Stimulated activated CD4-positive, alpha-beta T cell treated with anti-CD3 and anti-CD28 coated beads, Interleukin-12 subunit alpha, Interleukin-12 subunit beta, amount 100 ng/mL, for 4 hours (primary cell): ENCODE data around the gene SLC16A2.

Experiments used
- DNase-seq: peaks from one replicate; pipeline ENCODE4 v3.0.0-alpha.2; 2020

Gene SLC16A2

GRCh38 chrX:74421036-74421739 is at the start of gene SLC16A2:
Gene SLC16A2 (plus strand): TSS chrX:74421493. CDS start chrX:74421638, 145 bp downstream.
- peak; percentile 8 for DNase-seq

- DNase-seq = no peak
Measured at GRCh38 chrX:74372272-74372671, 49.0 kb upstream of the SLC16A2 start.

DNA sequence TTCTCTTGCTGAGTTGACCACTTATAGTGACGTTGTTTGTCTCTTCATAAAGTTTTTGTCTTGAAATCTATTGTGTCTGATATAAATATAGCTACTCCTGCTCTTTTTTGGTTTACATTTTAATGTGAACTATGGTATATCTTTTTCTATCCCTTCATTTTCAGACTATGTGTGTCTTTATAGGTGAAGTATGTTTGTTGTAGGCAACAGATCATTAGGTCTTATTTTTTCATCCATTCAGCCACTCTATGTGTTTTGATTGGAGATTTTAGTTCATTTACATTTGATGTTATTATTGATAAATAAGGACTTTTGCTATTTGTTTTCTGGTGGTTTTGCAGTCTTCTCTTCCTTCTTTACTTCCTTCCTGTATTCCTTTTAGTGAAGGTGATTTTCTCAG is 44.0 kb upstream of the SLC16A2 start:
- no peak for DNase-seq

DNA sequence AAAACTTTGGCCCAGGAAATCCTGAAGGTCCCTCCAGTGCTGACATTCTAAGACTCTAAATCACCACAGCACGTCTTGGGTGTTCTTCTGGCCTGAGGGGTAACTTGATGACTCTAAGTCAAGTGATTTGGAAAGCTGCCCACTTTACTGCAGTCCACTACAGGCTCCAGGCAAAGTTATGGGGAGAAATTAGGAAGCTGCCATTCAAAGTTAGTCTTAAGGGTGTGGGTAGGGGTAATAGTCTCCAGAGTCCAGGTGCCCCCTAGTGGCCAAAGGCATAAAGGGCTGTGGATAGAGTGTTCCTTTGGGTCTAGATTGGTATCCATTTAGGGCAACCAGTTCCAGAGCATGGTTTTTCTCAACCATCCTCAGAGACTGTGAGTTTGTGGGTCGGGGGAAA is 38.7 kb upstream of the SLC16A2 start:
- DNase-seq = peak; percentile 38

GRCh38 chrX:74383611-74384010 is 37.7 kb upstream of the SLC16A2 start:
- DNase-seq = no peak

DNA sequence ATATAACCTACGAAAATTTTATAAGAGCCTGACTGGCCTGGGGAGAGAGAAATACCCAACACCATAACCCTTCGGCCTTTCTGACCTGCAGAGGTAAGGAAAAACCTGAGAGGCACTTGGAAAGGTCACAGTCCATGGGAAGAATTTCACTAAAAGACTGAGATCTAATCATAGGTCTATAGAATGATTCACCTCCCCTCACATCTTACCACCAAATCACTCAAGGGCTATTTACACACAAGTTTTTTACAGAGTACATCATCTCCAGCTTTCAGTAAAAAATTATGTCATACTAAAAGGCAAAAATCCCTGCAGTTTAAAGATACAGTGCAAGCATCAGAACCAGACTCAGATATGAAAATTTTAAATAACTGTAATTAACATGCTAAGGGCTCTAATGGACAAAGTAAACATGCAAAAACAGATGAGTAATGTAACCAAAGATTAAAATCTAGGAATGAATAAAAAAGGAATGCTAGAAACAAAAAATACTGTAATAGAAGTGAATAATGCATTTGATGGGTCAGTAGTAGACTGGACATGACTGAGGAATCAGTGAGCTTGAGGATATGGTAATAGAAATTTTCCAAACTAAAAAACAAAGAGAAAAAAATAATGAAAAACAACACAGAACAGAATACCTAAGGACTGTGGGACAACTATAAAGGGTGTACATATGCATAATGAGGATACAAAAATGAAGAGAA is 32.1 kb upstream of the SLC16A2 start:
- no peak for DNase-seq

DNA sequence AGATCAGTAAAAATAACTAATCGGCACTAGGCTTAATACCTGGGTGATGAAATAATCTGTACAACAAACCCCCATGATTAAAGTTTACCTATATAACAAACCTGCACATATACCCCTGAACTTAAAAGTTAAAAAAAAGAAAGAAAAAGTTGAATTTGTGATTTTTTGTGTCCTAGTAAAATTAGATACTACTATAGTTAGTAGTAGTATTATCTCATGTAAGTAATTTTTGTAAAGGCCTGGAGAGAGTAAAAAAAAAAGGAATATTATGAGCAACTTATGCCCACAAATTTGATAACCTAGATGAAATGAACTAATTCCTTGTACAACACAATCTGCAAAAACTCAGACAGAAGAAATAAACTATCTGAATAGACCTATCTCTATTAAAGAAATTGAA is 25.7 kb upstream of the SLC16A2 start:
- no peak for DNase-seq

- no peak for DNase-seq
Measured at GRCh38 chrX:74405973-74406489, 15.3 kb upstream of the SLC16A2 start.

DNA sequence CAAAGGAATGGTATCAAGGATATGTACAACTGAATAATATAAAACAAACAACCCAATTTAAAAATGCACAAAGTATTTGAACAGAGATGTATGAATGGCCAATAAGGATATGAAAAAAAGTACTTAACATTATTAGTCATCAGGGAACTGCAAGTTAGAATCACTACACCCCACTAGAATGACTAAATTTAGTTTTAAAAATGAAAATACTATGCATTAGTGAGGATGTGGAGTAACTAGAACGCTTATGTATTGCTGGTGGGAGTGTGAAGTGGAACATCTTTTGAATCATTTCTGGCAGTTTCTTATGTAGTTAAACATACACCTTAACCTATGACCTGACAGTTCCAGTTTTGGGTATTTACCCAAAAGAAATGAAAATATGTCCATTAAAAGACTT is 13.0 kb upstream of the SLC16A2 start:
- no peak for DNase-seq

DNA sequence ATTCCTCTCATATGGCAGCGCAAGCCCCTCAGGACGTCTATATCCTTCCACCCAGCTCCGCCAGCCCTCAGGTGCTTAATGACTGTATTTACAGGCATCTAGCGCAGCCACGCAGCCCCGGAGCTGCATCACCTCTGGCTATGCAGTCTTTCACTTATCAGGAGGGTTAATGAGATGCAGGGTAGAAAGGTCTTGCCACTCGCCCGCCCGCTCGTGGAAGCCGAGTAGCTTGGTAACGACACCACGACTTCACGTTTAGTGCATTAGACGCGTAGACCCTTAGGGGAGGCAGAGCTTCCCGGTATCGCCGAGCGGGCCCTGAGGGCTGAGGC is 1.5 kb upstream of the SLC16A2 start:
- DNase-seq = no peak

- DNase-seq = no peak
Measured at GRCh38 chrX:74420196-74421035, 877 bp upstream of the SLC16A2 start.

DNA sequence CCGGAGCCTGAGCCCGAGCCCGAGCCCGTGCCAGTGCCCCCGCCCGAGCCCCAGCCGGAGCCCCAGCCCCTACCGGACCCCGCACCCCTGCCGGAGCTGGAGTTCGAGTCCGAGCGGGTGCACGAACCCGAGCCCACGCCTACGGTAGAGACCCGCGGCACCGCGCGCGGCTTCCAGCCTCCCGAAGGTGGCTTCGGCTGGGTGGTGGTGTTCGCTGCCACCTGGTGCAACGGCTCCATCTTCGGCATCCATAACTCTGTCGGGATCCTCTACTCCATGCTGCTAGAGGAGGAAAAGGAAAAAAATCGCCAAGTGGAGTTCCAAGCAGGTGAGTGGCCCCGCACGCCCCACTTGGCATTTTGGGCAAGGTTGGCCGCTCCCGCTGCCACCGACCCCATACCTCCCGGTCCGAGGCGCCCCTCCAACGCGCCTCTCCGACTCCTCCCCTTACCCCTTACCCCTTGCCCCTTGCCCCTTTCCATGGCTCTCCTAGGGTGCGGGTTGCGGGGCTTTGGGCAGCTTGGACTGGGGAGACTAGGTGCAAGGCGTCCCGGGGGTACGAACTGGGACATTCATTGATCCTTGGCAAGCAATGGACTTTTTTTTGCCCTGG is 553 bp downstream of the SLC16A2 start:
- no peak for DNase-seq

GRCh38 chrX:74422576-74423288 is 1.4 kb downstream of the SLC16A2 start:
- DNase-seq = no peak

DNA sequence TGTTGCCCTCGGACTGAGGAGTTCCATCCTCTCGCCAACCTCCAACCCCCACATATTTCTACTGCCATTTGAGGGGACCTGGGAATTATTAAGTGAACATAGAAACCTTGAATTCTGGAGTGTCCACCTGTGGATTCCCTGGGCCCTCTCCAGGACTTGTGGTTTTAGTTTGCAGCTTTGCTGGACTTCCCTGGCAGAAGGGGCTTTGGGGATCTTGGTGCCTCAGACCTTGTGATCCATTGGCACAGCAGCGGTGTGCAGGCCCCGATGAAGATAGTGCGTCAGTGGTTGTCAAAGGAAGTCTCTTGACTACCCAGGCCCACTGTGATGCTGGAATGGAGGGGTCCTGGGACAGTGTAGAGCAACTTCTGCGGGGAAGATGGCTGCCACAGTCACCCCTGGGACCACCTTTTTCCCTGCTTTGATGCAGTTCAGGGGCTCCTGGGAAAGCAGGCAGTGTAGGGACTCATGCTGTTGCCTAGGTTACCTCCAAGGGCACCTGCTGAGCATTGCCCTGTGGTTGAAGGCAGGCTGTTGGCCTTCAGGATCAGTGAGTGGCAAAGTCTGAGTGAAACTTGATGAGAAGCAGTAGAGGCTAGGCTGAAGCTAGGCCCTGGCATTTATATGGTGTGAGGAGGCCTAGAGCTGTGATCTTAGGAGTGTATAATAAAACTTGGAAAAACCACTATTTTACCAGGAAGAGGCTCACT is 2.2 kb downstream of the SLC16A2 start:
- DNase-seq = no peak

GRCh38 chrX:74426071-74426470 is 4.8 kb downstream of the SLC16A2 start:
- DNase-seq = no peak

GRCh38 chrX:74426615-74427014 is 5.3 kb downstream of the SLC16A2 start:
- no peak for DNase-seq

DNA sequence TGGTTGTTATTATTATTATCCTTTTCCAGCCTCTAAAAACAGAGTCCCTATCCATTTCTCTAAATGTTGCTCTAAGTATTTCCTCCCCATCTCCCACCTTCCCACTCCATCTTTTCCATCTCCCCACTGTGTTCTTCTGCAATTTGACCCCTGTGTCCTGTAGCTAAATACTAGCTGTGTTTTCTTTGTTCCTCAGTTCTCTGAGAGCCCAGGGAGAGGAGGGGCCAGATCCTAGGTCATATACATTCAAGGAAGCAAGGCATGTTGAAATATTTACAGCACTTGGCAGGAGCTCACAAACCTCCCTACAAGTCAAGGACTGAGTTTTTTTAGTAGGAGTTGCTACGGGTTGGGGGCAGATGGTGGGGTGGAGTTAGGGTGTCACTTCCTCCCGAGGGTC is 10.5 kb downstream of the SLC16A2 start:
- DNase-seq = no peak

GRCh38 chrX:74434336-74434735 is 13.0 kb downstream of the SLC16A2 start:
- no peak for DNase-seq

DNA sequence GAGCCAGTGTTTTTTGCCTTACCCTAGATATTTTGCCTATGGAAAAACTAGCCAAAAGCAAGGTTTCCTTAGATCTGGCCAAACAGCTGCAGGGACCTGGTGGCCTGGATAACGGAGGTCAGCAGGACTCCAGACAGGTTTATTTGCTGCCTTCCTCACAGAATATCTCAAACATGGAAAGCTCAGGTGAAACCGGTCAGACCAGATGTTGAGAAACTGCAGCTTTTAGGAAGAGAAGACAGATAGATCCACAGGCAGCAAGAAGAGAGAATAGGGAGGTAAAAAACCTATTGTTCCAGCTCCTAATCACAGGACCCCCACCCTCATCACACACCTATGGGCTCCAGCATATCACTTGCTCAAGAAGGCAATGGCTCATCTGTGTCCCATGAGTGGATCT is 16.2 kb downstream of the SLC16A2 start:
- no peak for DNase-seq

DNA sequence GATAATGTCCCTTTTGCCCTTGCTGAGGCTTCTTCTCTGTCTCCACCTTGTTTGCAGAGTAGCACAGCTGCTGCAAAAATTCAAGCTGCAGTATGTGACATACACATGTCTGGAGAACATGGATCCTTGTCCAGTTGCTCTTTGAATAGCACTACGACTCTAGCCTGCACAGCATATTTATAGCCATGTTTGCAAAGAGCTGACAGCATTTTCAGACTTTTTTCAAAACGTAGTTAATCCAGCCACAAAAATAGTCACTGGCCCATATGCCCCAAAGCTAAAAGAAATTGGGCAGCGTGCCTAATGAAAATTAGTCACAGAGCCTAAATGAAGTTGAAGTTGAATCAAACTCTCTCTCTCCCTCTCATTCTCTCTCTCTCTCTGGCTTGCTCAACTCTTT is 17.5 kb downstream of the SLC16A2 start:
- DNase-seq = no peak

DNA sequence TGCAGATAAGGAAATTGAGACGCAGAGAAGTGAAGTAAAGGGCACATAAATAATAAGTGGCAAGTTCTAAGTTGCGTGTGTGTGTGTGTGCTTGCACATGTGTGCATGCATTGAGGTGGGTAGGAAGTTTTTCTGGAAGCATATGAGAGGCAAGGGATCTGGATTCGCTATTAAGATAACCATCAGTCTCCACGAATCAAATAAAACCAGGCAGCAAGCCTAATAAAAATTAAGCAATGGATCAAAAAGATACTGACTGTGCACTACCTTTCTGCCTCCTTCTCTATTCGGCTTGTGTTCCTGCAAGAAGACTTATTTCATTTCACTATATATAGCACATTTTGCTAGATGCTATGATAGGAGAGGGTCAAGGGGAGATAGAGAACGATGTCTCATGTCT is 23.8 kb downstream of the SLC16A2 start:
- DNase-seq = no peak

GRCh38 chrX:74446876-74447275 is 25.6 kb downstream of the SLC16A2 start:
- DNase-seq = no peak
